ENCODE results near the gene INTS7. TPM values are rescaled to one million over a fixed set of nuclear protein-coding genes. Genes with fewer than 3 reads are reported as not detected.

INTS7 gene
- total RNA-seq, 2 donors from 2014 or later: 4.9 to 7.5 TPM

- no peak for TF ChIP-seq CTCF (IDR thresholded peaks at IDR 0.05)
- Histone ChIP-seq H3K9me3 (no peaks in the 10 kb centered on the region), H3K4me1 (no peaks in the 10 kb centered on the region), H3K27ac (no peak overlapping the region), H3K4me3 (no peak overlapping the region), H3K36me3 (no peaks in the 10 kb centered on the region), H3K27me3 (no peaks in the 10 kb centered on the region)
- no peak for DNase-seq (ENCODE audit: low spot score)
These were observed 48.6 kb downstream of the INTS7 start for GRCh38 chr1:211986628-211987254.

GRCh38 chr1:211985556-211986264 lies 49.6 kb downstream of the INTS7 start:
- TF ChIP-seq CTCF (IDR thresholded peaks at IDR 0.05): no peak
- DNase-seq (ENCODE audit: low spot score): no peak
- no peaks in the 10 kb centered on the region for H3K36me3 ChIP-seq
- no peaks in the 10 kb centered on the region for H3K4me1 ChIP-seq
- H3K27ac ChIP-seq: no peak overlapping the region
- no peaks in the 10 kb centered on the region for H3K9me3 ChIP-seq
- H3K4me3 ChIP-seq: no peak overlapping the region
- no peaks in the 10 kb centered on the region for H3K27me3 ChIP-seq

GRCh38 chr1:211978596-211978995 lies 56.8 kb downstream of the INTS7 start:
- no peaks in the 10 kb centered on the region for H3K4me1 ChIP-seq
- no peak overlapping the region for H3K4me3 ChIP-seq

GRCh38 chr1:211975152-211975941 lies 60.0 kb downstream of the INTS7 start:
- TF ChIP-seq CTCF (IDR thresholded peaks at IDR 0.05): no peak
- Histone ChIP-seq H3K4me3 (no peak overlapping the region), H3K9me3 (no peaks in the 10 kb centered on the region), H3K27ac (no peak overlapping the region), H3K36me3 (no peaks in the 10 kb centered on the region), H3K4me1 (no peaks in the 10 kb centered on the region), H3K27me3 (no peaks in the 10 kb centered on the region)
- no peak for DNase-seq (ENCODE audit: low spot score)

More at GRCh38 chr1:211978596-211978995, 56.8 kb downstream of the INTS7 start:
- no peak overlapping the region for H3K27ac ChIP-seq
- no peaks in the 10 kb centered on the region for H3K36me3 ChIP-seq
- no peak for DNase-seq (ENCODE audit: low spot score)
- no peak for TF ChIP-seq CTCF (IDR thresholded peaks at IDR 0.05)
- H3K9me3 ChIP-seq: no peaks in the 10 kb centered on the region
- no peaks in the 10 kb centered on the region for H3K27me3 ChIP-seq

GRCh38 chr1:211973541-211973940 lies 61.8 kb downstream of the INTS7 start:
- H3K27ac ChIP-seq: no peak overlapping the region
- no peaks in the 10 kb centered on the region for H3K36me3 ChIP-seq
- no peaks in the 10 kb centered on the region for H3K9me3 ChIP-seq
- DNase-seq (ENCODE audit: low spot score): no peak
- no peaks in the 10 kb centered on the region for H3K4me1 ChIP-seq
- no peaks in the 10 kb centered on the region for H3K27me3 ChIP-seq
- no peak for TF ChIP-seq CTCF (IDR thresholded peaks at IDR 0.05)
- H3K4me3 ChIP-seq: no peak overlapping the region
